HG03135 (cell line): ENCODE measurements around the gene ERC2.

ENCODE experiments used
- ATAC-seq: cut with Tn5 transposase; IDR thresholded peaks from one replicate; pipeline ENCODE4 v1.9.1; 2021; ENCODE audit warnings: mild to moderate bottlenecking, moderate library complexity; ENCODE audit not compliant: unreplicated experiment

Gene ERC2

GRCh38 chr3:55576621-55577388 lies 891.5 kb downstream of the ERC2 start:
- no peak for ATAC-seq

- ATAC-seq = no peak
These were observed 893.6 kb downstream of the ERC2 start for GRCh38 chr3:55574671-55575070.

GRCh38 chr3:55572816-55573215 lies 895.5 kb downstream of the ERC2 start:
- ATAC-seq = no peak

GRCh38 chr3:55571913-55572312 lies 896.4 kb downstream of the ERC2 start:
- ATAC-seq = no peak

GRCh38 chr3:55571216-55571813 lies 897.0 kb downstream of the ERC2 start:
- ATAC-seq = no peak

GRCh38 chr3:55570271-55570711 lies 898.0 kb downstream of the ERC2 start:
- ATAC-seq = no peak

GRCh38 chr3:55569033-55569599 lies 899.2 kb downstream of the ERC2 start:
- ATAC-seq = no peak

GRCh38 chr3:55567615-55568014 lies 900.7 kb downstream of the ERC2 start:
- no peak for ATAC-seq

- ATAC-seq = no peak
These were observed 901.1 kb downstream of the ERC2 start for GRCh38 chr3:55567121-55567520.

GRCh38 chr3:55565521-55565920 lies 902.7 kb downstream of the ERC2 start:
- no peak for ATAC-seq

- no peak for ATAC-seq
These were observed 903.5 kb downstream of the ERC2 start for GRCh38 chr3:55564726-55565125.

GRCh38 chr3:55562700-55563099 lies 905.6 kb downstream of the ERC2 start:
- no peak for ATAC-seq

- no peak for ATAC-seq
These were observed 908.5 kb downstream of the ERC2 start for GRCh38 chr3:55559500-55560423.

- ATAC-seq = no peak
These were observed 910.0 kb downstream of the ERC2 start for GRCh38 chr3:55558316-55558715.

- no peak for ATAC-seq
These were observed 910.7 kb downstream of the ERC2 start for GRCh38 chr3:55557549-55557948.

GRCh38 chr3:55556619-55557537 lies 911.4 kb downstream of the ERC2 start:
- no peak for ATAC-seq

- ATAC-seq = no peak
These were observed 912.2 kb downstream of the ERC2 start for GRCh38 chr3:55555873-55556618.

GRCh38 chr3:55554634-55555425 lies 913.4 kb downstream of the ERC2 start:
- no peak for ATAC-seq

- ATAC-seq = no peak
These were observed 916.6 kb downstream of the ERC2 start for GRCh38 chr3:55551644-55552043.
